Hypothalamus (tissue), 51 donors: ENCODE results near the gene FTCD.

Source experiments
- DNase-seq, 51 donors: peaks; one replicate each; lab custom pipeline; 2025; lab: John Stamatoyannopoulos, UW

Gene FTCD

DNA sequence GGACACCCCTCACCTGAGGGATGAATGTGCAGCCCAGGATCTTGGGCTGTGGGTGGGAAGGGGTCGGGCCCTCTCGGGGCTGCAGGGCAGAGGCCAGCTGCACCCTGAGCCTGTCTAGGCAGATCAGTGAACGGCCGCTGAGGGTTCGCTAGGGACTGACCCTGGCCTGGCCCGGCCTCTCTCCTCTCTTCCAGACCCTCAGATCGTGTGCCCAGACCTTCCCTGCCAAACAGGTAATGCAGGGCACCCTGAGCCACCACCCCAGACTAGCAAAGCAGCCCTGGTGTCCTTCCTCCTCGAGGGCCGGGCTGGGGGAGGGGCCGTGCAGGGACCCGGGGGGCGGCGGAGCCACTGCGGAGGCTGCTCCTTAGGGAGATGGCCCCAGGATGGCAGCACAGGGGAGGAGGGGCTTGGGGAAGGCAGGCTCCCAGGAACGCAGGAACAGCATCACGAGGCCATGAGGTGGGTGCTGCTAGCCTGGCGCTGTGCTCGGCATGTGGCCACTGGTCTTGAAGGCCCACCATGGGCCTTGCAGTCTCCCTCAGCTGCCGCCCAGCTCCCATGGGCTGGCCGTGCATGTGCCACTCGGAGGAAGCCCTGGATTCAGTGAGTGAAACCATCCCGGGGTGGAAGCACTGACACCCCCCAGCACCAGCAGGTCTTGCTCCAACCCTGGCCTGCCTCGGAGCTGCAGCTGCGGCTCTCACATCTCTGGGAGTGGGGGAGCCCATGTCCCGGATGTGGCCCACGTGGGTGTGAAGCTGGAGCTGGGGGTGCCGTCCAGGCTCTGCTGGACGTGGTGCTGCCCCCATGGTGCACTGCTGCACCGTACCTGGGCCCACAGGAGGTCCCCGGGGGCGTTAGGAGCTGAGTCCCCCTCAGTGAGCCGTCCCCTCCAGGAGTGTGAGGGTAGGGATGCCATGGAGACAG is 28.8 kb downstream of the FTCD start:
- no peak for DNase-seq

DNA sequence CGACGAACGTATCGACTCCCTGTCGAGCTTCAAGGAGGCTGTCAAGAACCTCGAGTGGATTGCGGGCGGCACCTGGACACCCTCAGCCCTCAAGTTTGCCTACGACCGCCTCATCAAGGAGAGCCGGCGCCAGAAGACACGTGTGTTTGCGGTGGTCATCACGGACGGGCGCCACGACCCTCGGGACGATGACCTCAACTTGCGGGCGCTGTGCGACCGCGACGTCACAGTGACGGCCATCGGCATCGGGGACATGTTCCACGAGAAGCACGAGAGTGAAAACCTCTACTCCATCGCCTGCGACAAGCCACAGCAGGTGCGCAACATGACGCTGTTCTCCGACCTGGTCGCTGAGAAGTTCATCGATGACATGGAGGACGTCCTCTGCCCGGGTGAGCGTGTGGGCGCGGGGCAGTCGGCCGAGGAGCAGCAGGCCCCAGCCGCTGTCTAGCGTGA is 29.5 kb downstream of the FTCD start:
- no peak for DNase-seq

DNA sequence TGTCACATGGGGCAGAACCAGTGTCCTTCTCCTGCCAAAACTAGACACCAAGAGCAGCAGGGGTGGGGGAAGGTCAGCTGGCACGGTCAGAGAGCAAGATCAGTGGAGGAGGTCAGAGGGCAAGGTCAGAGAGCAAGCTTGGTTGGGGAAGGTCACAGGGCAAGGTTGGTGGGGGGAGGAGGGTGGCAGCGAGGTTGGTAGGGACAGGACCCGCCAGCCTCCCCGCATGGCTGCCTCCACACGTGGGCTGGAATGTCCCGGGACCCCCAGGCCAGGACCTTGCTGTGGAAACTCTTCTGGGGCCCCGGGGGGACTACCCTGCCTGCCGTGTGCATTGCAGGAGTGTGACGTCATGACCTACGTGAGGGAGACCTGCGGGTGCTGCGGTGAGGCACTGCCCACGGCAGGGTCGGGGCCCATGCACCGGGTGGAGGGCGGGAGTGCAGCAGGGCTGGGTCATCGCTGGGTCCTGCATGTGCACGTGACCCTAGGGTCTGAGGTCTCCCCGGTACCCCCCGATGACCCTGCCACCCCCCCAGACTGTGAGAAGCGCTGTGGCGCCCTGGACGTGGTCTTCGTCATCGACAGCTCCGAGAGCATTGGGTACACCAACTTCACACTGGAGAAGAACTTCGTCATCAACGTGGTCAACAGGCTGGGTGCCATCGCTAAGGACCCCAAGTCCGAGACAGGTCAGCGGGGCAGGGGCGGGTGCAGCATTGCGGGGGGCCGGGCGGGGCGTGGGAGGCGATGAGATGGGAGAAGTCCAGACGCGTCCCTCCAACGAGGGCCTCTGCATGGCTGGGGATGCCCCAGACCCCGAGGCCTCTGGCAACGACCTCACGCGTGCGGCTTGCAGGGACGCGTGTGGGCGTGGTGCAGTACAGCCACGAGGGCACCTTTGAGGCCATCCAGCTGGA is 30.2 kb downstream of the FTCD start:
- no peak for DNase-seq

DNA sequence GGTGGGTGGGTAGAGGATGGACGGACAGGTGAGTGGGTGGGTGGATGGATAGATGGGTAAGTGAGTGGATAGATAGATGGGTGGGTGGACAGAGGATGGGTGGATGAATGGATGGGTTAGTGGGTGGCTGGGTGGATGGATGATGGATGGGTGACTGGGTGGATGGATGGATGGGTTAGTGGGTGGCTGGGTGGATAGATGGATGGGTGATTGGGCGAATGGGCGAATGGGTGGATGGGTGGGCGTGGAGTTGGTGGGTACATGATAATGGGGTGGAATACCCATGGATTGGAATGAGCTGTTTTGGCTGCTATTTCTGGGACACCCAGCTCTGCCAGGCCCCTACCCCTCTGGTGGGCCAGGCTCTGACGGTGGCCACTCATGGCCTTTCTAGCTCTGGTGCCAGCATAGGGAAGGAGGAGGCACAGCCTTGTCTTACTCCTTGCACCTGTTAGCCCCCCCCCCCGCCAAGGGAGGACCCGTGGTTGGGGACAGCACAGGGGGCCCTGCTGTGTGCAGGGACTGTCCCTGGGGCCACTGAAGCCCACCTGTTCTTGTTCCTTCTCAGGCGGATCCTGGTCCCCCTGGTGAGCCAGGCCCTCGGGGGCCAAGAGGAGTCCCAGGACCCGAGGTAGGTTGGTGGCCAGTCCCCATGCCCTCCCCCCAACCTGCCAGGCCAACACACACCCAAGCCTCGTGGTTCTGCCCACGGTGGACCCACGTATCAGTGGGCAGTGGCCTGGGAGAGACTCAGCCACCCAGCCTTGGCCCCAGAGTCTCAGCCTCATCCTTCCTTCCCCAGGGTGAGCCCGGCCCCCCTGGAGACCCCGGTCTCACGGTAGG is 31.1 kb downstream of the FTCD start:
- DNase-seq, result no peak

DNA sequence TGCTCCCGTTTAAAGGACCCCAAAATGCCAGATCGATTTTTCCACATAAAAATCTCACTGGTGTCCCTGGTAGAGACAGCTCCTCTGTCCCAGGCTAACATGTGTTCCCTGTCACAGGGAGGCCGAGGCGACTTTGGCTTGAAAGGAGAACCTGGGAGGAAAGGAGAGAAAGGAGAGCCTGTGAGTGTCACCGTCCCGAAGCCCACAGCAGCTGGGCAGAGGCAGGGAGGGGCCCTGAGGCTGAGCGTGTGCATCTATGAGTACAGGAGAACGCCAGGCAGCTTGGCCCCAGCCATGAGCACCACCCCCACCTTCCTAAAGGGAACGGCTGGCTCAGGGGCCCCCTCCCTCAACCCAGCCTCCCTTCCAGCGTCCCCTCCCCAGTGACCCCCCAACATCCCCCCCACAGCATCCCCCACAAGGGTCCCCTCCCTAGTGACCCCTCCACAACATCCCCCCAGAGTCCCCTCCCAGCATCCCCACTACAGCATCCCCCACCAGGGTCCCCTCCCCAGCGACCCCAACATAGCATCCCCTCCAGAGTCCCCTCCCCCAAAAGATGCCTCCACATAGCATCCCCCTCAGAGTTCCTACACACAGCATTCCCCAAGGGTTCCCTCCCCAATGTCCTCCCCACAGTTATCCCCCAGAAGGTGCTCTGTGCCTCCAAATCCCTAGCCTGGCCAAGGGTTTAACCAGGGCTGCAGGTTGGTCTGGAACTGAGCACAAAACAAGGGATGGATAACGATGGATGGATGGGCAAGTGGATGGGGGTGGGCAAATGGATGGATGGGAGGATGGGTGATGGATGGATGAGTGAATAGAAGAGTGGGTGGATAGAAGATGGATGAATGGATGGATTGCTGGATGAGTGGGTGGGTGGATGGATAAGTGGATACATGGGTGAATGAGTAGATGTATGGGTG is 32.4 kb downstream of the FTCD start:
- no peak for DNase-seq

DNA sequence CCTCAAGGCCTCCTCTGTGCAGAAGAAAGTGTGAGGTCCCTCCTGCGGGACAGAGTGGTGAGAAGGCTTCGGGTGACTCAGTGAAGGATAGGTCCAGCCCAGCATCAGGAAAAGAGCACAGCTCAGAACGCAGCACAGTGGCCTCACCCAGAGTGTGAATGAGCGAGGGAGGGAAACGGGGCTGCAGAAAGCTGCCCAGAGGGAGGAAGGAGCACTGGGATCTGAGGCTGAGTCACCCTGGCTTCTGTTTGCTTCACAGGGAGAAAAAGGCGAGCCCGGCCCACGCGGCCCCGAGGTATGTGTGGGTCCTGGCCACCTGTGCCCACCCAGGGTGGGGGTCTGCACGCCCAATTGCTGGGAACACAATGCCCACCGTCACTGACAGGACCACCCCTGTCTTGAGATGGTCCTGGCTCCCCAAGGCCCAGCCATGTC is 33.1 kb downstream of the FTCD start:
- DNase-seq, result no peak

DNA sequence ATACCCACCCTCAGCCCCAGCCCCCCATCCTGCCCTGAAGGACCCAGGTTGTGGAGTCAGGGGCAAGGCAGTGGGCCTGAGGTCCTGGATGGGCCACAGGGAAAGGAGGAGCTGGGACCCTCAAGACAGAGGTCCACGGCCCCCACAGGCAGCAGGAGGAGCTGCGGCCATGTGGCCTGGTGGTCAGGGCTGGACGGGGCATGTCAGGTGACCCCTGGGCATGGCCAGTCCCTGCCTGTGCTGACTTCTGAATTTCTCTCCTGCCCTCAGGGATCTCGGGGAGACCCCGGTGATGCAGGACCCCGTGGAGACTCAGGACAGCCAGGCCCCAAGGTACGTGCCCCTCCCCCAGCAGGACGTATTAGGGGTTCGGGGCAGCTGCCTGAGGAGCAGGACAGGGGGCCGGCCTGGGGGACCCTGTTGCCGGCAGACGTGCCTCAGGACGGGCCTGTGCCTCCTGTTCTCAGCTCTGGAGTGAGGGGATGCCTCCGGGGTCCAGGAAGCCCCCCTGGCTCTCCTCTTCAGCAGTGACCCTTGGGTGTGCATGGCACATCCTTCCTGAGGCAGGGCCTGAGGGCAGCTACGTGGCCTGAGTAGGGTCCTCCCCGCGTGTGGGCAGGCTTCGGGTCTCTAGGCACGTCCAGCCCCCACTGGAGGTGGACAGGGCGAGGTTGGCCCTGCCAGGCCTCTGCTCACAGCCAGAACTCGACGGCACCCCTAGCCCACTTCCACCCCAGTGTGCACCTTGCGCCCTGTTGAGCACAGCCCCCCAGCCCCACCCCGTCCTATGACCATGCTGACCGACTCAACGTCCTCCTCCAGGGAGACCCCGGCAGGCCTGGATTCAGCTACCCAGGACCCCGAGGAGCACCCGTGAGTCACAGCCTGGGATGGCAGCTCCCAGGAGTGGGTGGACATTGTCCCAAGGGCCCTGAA is 33.8 kb downstream of the FTCD start:
- DNase-seq, result no peak

DNA sequence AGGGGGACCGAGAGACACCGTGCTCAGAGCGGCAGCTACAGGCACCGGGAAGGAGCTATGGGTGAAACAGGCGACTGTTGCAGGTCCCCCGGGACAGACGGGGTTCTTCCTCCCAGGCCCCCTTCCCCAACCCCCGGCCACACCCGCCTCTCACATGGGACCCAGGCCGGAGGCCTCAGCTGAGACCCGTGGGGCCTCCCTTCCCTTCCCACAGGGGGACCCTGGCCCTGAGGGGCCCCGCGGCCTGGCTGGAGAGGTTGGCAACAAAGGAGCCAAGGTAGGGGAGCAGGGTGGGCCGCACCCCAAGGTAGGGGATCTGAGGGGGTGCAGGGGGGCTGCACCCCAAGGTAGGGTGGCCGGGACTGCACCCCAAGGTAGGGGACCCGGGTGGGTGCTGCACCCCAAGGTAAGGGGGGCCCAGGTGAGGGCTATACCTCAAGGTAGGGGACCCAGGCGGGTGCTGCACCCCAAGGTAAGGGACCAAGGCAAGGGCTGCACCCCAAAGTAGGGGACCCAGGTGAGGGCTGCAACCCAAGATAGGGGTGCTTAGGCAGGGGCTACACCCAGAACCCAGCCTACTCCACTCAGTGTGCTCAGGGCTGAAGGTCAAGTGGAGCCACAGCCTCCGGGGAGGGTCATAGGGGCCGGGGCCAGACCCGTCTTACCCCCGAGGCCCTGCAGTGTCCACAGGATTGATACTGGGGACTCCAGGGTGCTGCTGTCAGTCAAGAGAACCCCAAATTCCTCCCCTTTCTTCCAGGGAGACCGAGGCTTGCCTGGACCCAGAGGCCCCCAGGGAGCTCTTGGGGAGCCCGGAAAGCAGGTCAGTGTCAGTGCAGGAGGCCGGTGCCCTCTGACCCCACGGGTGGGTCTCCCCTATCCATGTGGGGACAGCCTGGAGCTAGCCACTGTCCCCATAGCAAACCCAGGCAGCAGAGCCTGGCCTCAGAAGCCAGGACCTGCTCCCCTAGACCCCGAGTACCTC is 34.8 kb downstream of the FTCD start:
- no peak for DNase-seq

DNA sequence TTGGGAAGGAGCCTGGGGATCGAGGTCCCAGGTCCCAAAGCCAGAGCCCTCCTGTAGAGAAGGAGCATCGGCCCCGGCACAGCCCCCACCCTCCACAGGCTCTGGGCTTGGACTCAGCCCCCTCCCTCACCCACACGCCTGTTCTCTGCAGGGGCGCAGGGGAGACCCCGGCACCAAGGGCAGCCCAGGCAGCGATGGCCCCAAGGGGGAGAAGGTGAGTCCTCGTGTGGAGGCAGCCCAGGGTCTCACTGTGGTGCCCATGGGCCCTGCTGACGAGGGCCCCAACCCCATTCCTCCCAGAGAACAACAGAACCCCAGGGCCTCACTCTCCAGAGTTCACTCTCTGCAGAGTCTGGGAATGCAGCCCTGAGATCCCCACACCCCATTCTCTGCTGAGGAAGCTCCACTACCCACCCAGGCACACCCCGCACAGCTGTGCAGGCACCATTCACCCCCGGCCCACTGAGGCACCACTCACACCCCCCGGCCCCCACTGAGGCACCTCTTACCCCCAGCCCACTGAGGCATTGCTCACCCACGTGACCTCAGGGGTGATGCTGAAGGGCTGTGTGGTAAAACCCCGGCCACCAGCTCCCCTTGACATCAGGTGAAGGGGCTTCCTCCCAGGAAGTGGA is 35.6 kb downstream of the FTCD start:
- DNase-seq, result no peak

DNA sequence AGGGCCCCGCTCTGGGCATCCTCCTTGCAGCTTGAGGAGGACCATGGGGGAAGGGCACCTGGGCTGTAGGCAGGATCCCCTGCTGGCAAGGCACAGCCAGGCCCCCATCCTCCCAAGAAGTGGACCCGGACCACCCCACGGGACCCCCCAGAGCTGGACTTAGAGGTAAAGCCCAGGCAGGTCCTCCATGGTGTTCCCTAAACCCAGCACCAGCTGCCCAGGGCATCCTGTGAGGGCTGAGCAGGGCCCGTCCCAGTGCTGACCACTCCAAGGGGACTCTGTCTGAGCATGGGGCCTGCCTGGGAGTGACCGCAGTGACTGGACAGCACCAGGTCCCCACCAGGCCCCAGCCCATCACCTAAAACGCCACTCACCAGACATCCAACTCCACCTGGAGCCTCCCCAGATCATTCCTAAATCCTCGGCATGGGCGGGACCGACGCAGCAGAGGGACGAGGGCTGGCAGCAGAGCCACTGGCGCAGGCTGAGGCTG is 36.2 kb downstream of the FTCD start:
- no peak for DNase-seq

DNA sequence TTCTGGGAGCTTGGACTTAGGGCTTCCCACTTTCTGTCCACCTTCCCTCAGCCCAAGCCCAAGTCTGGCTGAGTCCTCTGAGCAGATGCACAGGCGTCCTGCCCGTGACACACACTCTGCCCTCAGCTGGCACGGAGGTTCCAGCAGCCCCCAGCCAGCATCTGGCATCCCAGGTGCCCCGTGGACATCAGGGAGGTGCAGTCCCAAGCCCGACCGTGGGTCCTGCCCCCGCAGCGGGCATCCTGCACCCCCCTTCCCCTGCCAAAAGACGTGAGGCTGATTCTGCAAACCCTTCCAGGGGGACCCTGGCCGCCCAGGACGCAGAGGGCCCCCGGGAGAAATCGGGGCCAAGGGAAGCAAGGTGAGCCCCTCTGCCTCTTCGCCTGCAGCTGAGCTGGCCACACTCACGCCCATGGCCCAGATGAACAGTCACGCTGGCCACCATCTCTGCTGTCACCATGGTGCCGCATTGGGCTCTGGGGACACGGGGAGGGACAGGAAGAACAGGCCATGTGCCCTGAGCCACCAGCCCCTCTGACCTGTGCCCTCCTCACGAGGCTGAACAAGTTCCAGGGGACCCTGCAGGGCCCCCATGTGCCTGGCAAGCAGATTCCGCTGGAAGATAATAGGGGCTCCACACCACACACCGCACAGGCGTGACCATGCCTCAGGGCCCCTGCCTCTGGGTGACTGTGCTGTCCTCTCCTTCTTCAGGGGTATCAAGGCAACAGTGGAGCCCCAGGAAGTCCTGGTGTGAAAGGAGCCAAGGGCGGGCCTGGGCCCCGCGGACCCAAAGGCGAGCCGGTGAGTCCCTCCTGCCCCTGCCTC is 36.8 kb downstream of the FTCD start:
- DNase-seq, result no peak

DNA sequence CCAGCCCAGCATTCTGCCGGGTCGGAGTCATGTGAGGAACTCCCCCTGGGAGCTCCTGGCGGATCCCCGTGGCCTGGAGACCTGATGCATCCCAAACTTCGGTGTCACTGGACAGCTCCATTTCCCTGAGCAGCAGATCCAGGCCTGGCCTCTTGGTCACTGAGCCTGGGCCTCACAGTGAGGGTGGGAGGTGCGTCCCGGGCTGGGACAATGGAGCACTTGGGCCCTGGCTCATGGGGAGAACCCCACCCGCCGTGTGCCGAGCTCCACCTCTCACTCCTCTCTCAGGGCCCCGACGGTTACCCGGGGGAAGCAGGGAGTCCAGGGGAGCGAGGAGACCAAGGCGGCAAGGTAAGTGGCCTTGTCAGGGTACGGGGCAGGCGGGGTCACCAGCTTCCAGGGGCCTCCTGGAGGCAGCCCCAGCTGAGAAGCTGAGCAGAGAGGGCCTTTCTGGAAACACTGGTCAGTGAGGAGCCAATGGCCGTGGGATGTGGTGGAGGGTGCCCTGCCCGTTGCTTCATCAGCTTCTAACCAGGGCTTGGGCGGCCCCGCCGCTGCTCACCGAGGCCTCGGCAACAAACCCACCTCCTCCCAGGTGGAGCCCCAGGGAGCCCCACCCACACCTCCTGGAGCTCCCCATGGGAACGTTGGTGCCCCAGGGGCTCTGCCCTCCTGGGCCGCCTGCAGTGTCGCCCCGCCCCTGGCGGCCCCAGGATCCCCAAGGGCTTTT is 37.6 kb downstream of the FTCD start:
- DNase-seq, result no peak

DNA sequence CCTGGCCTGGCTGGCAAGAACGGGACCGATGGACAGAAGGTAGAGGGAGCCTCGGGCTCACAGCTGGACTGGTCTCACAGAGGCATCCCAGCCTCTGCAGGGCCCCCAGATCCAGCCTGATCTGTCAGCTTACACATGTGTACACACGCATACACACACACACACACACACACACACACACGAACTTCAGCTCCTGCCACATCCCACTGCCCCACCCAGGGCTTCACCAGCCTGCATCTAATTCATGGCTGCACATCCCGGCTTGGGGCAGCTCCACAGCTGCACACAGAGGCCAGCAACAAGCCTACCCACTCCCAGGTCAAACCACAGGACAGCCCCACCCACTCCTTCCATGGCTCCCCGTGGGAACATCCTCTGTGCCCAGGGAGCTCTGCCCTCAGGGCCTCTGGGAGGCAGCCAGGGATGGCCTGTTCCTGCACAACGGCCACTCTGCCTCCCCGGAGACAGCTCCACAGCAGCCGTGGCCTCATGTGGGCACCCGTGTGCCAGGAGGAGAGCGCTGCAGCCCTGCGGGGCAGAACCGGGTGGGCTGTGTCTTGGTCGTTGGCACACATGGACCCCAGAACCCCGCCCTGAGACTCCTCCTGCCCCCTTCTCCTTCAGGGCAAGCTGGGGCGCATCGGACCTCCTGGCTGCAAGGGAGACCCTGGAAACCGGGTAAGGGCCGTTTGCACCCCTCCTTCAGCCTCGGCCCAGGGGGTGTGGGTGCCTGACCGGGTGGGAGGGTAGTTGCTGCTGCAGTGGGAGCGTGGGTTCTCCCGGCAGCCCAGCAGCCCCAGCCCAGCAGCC is 38.4 kb downstream of the FTCD start:
- DNase-seq, result no peak
